GM19455 (cell line): ENCODE results near the gene POLE3.
"Not testable (repeated sequence)": the region's sequence is repeated elsewhere in the genome, so short reads cannot be mapped to it uniquely, and the experiment has no call there.

Experiments
- ATAC-seq: cut with Tn5 transposase; IDR thresholded peaks from one replicate; pipeline ENCODE4 v1.9.1; 2021; ENCODE audit not compliant: unreplicated experiment

POLE3 gene

DNA sequence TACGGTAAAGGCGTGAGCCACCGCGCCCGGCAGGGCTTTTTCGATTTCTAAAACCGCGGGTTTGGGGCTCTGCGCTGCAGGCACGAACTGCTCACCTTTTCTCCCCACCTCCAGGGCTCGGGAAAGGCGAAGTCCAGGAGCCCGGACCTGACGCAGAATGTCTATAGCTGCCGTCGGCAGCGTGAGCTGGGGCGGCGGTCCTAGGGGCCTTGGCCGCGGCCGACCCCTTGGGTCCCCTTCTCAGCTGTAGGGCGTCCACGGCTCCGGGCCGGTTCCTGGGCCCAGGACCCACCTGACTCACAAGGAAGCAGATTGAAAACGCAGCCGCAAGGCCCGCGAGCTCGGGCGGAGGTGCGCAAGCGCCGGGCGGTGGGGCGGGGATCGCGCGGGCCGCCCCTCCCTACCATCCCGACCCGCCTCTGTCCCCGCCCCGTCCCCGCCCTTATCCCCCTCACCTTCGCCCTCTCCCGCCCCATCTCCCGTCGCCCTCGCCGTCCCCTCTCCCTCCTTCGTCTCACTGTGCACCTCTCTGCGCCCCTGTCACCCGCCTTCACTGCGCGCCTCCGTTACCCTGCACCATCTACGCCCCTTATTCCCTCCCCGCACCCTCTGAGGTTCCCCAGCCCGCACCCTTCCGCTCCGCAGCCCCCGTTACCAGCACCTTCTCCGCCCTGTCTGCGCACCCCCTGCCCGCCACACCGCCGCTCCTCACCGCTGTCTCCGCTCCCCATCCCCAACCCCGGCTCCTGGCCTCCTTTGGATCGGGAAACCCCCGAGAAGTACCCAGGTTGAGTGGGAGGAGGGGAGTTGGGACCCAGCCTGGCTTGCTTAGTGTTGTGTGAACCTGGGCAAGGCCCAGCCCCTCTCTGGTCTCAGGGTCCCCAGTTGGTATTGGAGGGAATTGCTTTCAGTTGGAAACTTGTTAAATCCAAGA, 33.6 kb downstream of the POLE3 start, which contains the start of gene HDHD3:
TSS of gene HDHD3 (minus strand) at position 353 of the 934 bp plus-strand sequence. CDS start 2,632 bp downstream, outside the sequence.
- peak; percentile 74 for ATAC-seq

DNA sequence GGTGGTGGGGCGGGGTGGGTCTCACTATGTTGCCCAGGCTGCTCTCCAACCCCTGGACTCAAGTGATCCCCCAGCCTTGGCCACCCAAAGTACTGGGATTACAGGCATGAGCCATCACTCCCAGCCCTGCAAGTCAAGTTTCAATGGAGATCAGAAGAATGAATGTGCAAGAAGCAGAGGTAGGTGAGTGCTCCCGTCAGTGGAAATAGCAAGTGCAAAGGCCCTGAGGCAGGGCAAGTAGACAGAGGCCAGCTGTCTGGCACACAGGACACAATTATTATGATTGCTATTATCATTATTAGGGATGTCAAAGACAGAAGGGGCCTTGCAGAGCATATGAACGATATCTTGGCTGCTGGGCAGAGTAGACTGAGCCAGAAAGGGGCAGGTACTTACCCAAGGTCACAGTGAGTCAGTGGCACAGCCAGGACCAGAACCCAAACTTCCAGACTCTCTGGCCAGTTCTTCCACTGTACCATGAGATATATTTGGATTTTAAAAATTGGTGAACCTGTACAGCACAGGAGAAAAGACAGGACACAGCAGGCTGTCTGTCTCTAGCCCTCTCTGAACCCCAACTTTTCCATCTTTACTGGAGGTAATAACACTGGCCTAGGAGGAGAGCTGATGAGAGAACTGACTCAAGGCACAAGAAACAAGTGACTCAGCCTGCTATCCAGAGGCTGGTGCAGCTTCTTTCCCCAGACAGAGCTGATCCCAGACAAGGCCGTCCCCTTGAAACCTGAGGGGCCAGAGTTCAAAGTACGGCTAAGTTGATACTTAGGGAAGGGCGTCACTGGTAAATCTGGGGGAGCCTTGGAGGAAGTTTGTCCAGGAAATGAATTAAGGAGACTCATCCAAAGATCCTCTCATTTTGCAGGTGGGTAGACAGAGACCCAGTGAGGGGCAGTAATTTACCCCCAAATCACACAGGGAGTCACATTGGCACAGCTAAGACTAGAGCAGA, 35.1 kb downstream of the POLE3 start:
- no peak for ATAC-seq

DNA sequence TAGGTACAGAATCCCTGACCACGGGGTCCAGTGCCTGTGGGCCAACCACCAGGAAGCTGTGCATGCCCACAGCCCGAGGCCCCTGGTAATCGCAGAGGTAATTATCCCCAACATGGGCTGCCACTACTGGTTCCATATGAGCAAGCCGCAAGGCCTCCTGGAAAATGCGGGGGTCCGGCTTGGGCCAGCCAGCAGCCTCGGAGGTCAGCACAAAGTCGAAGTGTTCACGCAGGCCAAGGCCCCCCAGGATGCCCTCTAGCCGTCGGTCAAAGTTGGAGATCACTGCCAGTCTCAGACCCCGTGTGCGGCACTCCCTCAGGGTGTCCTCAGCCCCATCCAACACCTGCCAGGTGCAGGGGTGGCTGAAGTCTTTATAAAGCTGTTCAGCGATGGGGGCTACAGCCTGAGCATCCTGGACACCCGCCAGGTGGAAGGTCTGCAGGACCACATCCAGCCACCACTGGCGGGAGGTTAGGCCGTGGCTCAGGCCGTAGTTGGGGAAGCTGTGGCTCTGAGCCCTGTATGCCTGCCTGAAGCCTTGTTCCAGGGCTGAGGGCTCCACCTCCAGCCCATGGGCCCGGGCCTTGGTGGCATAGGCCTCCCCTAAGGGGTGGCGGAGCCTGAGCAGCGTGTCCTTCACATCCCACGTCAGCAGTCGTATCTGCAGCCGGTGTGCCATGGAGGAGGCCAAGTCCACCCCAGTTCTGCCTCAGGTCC, 36.6 kb downstream of the POLE3 start:
- ATAC-seq = no peak

DNA sequence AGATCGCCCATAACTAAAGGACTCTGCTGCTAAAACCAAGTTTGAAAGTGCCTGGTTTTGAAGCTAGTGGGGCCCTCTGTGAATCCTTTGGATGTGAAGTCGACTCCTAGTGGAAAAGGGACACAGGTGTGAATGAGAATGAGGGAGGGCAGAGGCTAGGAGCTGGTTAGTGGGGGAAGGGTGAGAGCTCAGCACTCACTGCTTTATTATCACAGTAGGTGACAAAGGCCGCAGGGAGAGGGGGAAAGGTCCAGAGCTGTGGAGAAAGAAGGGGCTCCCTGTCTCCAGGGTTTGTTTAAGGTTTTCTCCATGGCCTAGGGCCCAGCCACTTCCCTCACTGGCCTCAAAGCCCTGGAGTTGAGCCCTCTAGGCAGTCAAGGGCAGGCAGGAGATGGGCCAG, 37.2 kb downstream of the POLE3 start:
- ATAC-seq = no peak

DNA sequence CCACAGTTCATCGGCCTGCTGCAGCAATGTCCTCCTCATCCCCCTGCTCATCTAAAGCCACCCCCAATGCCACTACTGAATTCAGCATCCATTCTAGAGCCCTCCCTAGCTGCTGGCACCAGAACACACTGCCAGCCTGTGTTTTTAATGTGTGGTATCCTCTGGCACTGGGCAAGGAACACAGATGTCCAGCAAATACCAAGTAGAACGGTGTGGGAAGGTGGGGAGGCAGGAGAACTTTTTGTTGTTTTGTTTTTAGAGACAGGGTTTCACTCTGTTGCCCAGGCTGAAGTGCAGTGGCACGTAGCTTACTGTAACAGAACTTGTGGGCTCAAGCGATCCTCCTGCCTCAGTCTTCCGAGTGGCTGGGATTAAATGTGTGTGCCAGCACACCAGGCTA, 38.4 kb downstream of the POLE3 start:
- ATAC-seq = no peak

DNA sequence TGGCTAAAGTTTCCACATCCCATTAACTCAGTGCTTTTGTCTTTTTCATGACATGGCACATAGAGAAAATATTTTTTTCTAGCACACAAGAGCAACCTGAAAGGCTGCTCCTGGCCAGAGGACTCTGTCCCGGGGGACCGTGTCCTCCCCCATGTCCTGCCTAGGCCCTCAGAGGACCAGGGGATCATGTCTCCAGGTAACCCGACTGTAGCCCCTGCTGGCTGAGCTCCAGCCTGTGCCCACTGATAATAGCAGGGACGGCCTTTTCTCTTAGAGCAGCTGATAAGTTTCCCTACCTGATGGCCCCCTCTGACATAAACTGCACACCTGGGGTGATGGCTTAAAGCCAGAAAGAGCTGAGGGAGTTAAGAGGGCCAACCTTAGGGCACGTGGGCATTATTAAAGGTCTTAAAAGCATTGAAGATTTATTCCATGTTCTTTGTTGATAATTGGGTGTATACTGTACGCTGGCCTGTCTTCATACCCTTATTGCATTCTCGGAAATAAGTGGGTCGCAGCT, 39.6 kb downstream of the POLE3 start:
- ATAC-seq = no peak

DNA sequence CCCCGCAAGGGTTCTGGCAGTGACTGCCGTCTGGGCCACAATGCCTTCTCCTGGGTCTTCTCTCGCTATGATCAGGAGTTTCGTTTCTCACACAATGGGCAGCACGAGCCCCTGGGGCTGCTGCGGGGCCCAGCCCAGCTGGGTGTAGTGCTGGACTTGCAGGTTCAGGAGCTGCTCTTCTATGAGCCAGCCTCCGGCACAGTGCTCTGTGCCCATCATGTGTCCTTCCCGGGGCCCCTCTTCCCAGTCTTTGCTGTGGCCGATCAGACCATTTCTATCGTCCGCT, 40.7 kb downstream of the POLE3 start:
- no peak for ATAC-seq

DNA sequence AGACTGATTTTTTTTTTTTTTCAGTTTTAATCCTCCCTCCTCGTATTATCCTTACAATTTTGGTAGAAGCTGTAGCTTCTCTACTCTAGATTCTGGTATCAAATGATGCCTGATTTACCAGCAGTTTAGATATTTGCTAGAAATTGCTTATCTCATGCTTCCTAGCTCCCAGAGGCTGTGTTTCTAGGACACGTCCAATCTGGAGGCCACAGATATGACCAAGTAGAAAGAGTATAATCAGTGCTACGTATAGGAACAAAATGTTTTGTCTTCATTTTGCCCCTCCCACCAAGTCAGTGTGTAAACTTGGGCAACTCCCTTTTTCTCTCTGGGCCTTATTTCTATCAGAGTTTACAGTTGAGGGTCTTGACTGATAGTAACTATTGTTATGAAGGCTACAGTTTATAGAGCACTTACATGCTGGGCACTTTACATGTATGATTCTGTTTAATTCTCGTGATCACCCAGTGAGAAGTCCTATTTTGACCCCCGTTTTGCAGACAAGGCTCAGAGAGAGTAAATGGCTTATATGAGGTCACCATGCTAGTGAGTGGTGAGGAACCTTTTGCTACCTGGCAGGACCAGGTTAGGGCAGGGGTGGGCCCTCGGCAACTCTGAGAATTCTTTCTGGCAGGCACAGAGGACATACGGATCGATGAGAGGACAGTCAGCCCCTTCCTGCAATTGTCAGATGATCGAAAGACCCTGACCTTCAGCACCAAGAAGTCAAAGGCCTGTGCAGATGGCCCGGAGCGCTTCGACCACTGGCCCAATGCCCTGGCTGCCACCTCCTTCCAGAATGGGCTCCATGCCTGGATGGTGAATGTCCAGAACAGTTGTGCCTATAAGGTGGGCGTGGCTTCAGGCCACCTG, 41.3 kb downstream of the POLE3 start:
- no peak for ATAC-seq

DNA sequence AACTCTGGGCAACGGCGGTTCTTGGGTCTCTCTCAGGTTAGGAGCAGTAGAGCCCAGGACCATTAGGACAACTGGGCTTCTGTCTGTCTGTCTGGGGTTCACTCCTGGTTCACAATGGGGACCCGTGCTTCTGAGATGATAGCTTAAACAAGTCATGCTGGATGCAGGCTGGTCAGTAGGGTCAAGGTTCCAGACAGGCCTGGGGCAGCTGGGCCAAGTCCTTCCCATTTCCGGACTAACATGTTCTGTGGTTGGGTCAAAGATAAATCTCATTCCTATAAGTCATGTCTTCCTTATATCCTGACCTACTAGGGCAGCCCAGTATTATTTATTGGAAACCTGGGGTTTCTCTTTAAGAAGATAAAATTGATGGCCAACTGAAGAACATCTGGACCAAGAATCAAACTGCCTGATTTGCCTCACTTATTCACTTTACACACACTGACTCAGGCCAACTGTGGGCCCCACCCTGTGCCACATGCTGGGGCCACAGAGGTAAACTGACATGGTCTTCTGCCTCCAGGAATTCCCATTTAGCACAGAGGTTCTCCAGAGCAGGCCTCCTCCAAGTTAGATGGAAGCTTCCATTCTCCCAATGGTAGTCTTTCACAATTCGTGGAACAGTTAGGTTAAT, 42.0 kb downstream of the POLE3 start:
- no peak for ATAC-seq

DNA sequence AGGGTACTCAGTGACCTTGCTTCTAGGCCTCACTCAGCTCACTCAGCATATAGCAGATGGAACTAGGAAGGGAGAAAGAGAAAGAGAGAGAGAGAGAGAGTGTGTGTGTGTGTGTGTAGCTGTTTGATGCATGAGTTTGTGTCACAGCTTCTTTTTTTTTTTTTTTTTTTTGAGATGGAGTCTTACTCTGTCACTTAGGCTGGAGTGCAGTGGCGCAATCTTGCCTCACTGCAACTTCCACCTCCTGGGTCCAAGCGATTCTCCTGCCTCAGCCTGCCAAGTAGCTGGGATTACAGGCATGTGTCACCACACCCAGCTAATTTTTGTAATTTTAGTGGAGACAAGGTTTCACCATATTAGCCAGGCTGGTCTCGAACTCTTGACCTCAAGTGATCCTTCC, 44.8 kb downstream of the POLE3 start:
- not testable (repeated sequence) for ATAC-seq

DNA sequence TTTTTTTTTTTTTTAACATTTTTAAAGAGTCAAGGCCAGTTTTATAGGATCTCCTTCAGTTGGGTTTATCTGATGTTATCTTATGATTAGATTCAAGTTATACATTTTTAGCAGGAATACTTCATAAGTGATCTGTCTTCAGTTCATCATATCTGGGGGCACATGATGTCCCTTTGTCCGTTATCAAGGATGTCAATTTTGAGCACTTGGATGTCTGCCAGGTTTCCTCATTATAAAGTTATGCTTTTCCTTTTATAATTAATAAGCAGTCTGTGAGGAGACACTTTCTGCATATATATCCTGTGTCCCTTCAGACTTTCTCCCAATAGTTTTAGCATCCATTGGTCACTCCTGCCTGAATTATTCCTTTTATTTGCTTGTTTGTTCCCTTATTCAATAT, 45.5 kb downstream of the POLE3 start:
- ATAC-seq = no peak

DNA sequence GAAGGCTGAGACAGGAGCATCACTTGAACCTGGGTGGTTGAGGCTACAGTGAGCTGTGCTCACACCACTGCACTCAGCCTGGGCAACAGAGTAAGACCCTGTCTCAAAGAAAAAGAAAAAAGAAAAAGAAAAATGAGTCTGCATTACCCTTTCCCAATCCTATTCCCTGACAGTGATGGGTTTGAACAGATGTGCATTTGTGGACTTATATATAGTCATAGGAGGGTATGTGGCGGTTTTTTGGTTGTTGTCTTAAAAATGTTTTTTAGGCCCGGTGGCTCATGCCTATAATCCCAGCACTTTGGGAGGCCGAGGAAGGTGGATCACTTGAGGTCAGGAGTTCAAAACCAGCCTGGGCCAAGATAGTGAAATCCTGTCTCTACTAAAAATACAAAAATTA, 47.1 kb downstream of the POLE3 start:
- ATAC-seq = no peak

DNA sequence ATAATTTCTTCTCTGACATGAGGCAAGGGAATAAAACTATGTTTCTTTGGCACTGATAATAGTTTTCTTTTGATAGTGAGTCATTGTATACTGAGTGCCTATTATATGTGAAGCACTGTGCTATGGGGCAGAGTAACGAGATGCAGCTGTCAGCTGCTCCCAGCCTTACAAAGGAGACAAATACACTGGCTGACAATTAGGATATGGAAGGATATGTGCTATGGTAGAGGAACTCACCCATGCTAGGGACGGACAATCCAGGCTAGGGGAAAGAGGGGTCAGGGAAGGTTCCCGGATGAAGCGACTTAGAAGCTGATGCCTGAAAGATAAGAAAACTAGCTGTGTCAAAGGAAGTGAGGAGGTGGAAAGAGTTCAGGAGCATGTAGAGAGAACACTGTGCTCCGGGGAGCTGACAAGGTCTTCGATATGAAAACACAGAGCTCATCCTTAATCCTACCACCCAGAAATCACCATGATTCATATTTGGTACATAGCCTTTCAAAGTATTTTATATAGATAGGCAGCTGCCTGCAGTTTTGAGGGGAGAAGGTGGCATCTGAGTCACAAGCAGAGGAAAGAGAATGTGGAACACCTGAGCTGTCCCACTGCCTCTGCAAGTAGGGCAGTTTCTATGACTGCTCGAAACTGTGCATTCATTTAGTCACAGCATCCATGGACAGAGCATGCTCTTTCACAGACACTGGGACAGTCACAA, 49.0 kb downstream of the POLE3 start:
- no peak for ATAC-seq

DNA sequence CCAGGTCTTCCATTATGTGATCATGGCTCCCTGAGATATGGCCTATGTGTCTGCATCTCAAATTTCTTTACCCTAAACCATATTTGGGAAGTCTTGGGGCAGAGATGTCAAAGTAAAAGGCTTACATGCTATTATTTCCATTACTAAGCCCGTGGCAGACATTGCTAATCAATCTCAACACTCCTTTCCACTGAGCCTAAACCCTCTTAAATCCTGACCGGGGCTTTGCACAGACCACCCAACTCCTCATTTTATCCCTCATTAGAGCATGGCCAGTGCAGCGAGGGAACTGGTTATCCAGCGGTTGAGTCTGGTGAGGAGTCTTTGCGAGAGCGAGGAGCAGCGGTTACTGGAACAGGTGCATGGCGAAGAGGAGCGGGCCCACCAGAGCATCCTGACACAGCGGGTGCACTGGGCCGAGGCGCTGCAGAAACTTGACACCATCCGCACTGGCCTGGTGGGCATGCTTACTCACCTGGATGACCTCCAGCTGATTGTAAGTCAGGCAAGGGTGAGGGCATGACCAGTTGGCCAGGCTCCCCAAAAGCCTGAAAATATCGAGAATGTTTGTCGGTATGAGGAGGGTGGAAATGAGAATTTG, 50.1 kb downstream of the POLE3 start:
- no peak for ATAC-seq

DNA sequence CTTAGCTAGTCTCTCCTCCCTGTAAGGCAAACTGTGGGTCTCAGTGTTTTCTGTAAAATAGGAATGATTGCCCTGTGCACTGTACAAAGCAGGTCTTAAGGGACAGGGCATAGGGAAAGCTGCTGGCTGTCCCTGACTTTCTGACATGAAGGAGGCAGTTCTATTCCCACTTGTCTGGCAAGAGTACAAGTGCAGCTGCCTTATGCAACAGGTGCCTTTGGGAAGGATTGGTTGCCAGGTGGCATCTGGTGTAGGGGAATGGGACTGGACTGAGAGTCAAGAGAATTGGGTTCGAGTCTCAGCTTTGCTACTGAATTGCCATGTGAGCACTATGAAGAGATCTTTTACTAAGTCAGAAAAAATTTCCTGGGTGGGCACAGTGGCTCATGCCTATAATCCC, 51.1 kb downstream of the POLE3 start:
- ATAC-seq = no peak
